NB4 (cell line): ENCODE results near the gene CAPZA2.

Source experiments
- MAX ChIP-seq: IDR thresholded peaks from 2 replicates; pipeline ENCODE4 v1.6.1; 2011; ENCODE audit warnings: low read depth, low read length
- MYC ChIP-seq: IDR thresholded peaks from 2 replicates; pipeline ENCODE4 v1.6.1; 2011; ENCODE audit warnings: low read depth, low read length
- POLR2A ChIP-seq: IDR thresholded peaks from 2 replicates; pipeline ENCODE4 v1.6.1; 2011; ENCODE audit warnings: mild to moderate bottlenecking; ENCODE audit not compliant: insufficient read length; ENCODE audit errors: extremely low read depth
- TF ChIP-seq, protein P1 (sequence below): IDR thresholded peaks from one replicate; pipeline ENCODE4 v1.5.1; 2012; ENCODE audit warnings: low read depth, low read length

- TF ChIP-seq, protein P1, sequence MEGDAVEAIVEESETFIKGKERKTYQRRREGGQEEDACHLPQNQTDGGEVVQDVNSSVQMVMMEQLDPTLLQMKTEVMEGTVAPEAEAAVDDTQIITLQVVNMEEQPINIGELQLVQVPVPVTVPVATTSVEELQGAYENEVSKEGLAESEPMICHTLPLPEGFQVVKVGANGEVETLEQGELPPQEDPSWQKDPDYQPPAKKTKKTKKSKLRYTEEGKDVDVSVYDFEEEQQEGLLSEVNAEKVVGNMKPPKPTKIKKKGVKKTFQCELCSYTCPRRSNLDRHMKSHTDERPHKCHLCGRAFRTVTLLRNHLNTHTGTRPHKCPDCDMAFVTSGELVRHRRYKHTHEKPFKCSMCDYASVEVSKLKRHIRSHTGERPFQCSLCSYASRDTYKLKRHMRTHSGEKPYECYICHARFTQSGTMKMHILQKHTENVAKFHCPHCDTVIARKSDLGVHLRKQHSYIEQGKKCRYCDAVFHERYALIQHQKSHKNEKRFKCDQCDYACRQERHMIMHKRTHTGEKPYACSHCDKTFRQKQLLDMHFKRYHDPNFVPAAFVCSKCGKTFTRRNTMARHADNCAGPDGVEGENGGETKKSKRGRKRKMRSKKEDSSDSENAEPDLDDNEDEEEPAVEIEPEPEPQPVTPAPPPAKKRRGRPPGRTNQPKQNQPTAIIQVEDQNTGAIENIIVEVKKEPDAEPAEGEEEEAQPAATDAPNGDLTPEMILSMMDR, result no peak
- TF ChIP-seq MAX (no peak), POLR2A (no peak), MYC (no peak)
Measured at GRCh38 chr7:116877443-116878217, 15.2 kb downstream of the CAPZA2 start.
